ENCODE measurements around the gene NFATC2.

The NFATC2 gene

DNA sequence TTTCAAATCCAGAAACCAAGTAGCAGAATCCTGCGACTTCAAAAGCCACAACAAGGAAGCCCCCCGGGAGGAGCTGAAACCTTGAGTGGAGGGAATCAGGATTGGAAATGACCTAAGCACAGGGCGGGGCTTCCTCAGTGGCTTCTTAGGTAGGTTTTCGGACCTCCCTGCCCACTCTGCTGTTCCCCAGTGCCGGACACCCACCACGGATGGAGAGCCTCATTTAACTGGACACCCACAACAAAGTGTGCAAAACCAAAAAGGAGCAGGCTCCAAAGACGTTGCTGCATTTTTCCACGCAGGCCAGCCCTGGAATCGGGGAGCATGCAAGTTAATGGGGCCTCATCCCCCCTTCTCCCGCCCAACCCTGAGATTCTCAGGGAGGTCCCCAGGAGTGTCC lies 144.4 kb downstream of the NFATC2 start:
- H3K4me3 ChIP-seq (ENCODE audit: low read length in 2 of 2): no peak overlapping the region
- H3K9me3 ChIP-seq (ENCODE audit: control insufficient read depth in 2 of 2, low read length in 2 of 2): no peaks in the 10 kb centered on the region
- no peaks in the 10 kb centered on the region for H3K27me3 ChIP-seq (ENCODE audit: control insufficient read depth in 1 of 2, insufficient read depth in 2 of 2, low read length in 2 of 2)
- no peak overlapping the region for H3K27ac ChIP-seq (ENCODE audit: low read length)
- peaks cover 19% of the 10 kb centered on the region for H3K4me1 ChIP-seq (ENCODE audit: control insufficient read depth, insufficient read depth, low read length)
- H3K9ac ChIP-seq (ENCODE audit: low read length in 2 of 2): no peak overlapping the region
- no peaks in the 10 kb centered on the region for H3K36me3 ChIP-seq (ENCODE audit: control insufficient read depth in 2 of 2, insufficient read depth in 2 of 2, low read length in 2 of 2)

DNA sequence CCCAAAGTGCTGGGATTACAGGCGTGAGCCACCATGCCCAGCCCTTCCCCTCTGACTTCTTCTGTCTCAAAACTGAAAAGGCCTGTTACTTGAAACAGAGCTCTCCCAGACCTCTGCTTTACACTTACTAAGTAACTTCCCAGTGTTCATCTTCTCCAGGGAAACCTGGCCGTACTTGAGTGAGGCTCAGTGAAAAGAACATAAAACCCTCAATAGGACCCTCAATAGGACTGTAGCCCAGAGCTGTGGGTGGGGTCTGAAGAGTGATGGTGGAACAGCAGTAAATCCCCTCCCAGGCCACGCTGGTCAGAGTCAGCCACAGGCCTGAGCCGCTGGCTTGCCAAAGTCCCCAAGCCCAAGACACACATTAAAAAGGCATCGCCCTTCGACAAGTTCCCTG lies 145.4 kb downstream of the NFATC2 start:
- no peak overlapping the region for H3K27ac ChIP-seq (ENCODE audit: low read length)
- no peaks in the 10 kb centered on the region for H3K27me3 ChIP-seq (ENCODE audit: control insufficient read depth in 1 of 2, insufficient read depth in 2 of 2, low read length in 2 of 2)
- H3K9me3 ChIP-seq (ENCODE audit: control insufficient read depth in 2 of 2, low read length in 2 of 2): no peaks in the 10 kb centered on the region
- peaks cover 0 to 2% of the 10 kb centered on the region in 2 donors for H3K36me3 ChIP-seq (ENCODE audit: control insufficient read depth in 2 of 2, insufficient read depth in 2 of 2, low read length in 2 of 2)
- H3K9ac ChIP-seq (ENCODE audit: low read length in 2 of 2): no peak overlapping the region
- peaks cover 21% of the 10 kb centered on the region for H3K4me1 ChIP-seq (ENCODE audit: control insufficient read depth, insufficient read depth, low read length)
- no peak overlapping the region for H3K4me3 ChIP-seq (ENCODE audit: low read length in 2 of 2)

DNA sequence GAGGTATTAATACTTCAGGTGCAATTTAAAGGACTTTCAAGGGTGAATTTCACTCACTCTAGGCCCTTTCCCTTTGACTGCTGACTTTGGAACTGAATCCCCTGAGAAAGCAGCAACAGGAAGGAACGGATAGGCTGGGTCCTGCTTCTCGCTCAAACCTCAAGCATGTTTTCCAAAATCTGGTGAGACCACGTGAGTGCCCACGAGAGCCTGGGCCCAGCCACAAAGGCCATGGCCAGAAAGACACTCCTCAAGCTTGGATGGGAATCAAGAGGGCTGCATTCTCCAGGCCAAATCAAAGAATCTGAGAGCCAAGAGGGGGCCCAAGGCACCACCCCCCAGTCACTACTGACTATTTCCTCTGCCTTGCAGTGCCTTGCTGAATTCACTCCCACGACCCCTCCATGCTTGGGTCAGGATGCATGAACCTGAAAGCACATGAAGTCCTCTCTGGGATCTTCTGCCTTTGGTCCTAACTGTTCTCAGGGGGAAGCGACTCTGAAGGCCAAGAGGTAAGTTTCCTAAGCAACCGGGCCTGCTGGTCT lies 146.1 kb downstream of the NFATC2 start:
- H3K9me3 ChIP-seq (ENCODE audit: control insufficient read depth in 2 of 2, low read length in 2 of 2): no peaks in the 10 kb centered on the region
- no peak overlapping the region for H3K27ac ChIP-seq (ENCODE audit: low read length)
- no peak overlapping the region for H3K4me3 ChIP-seq (ENCODE audit: low read length in 2 of 2)
- H3K36me3 ChIP-seq (ENCODE audit: control insufficient read depth in 2 of 2, insufficient read depth in 2 of 2, low read length in 2 of 2): peaks cover 0 to 2% of the 10 kb centered on the region in 2 donors
- H3K27me3 ChIP-seq (ENCODE audit: control insufficient read depth in 1 of 2, insufficient read depth in 2 of 2, low read length in 2 of 2): no peaks in the 10 kb centered on the region
- peaks cover 21% of the 10 kb centered on the region for H3K4me1 ChIP-seq (ENCODE audit: control insufficient read depth, insufficient read depth, low read length)
- no peak overlapping the region for H3K9ac ChIP-seq (ENCODE audit: low read length in 2 of 2)

DNA sequence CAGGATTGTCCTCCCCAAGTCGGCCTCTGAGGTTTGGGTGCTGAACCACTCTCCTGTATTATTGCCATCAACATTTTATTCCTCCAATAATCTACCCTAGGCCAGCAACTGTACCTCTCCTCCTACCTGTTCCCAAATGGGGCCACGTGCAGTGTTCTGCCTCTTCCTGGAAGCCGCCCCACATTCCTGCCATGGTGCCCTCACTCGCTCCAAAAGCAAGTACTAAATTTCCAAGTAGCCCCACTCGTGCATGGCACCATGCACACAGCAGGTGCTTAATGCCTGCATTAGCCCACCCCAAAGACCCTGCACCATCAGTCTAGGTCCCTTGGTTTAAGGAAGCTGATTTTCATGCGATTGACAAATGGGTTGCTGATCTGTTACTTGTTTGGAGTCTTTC lies 147.8 kb downstream of the NFATC2 start:
- Histone ChIP-seq H3K27ac (ENCODE audit: low read length) (no peak overlapping the region), H3K9me3 (ENCODE audit: control insufficient read depth in 2 of 2, low read length in 2 of 2) (no peaks in the 10 kb centered on the region), H3K9ac (ENCODE audit: low read length in 2 of 2) (no peak overlapping the region), H3K36me3 (ENCODE audit: control insufficient read depth in 2 of 2, insufficient read depth in 2 of 2, low read length in 2 of 2) (peaks cover 0 to 5% of the 10 kb centered on the region in 2 donors), H3K27me3 (ENCODE audit: control insufficient read depth in 1 of 2, insufficient read depth in 2 of 2, low read length in 2 of 2) (no peaks in the 10 kb centered on the region), H3K4me1 (ENCODE audit: control insufficient read depth, insufficient read depth, low read length) (peaks cover 17% of the 10 kb centered on the region), H3K4me3 (ENCODE audit: low read length in 2 of 2) (no peak overlapping the region)

DNA sequence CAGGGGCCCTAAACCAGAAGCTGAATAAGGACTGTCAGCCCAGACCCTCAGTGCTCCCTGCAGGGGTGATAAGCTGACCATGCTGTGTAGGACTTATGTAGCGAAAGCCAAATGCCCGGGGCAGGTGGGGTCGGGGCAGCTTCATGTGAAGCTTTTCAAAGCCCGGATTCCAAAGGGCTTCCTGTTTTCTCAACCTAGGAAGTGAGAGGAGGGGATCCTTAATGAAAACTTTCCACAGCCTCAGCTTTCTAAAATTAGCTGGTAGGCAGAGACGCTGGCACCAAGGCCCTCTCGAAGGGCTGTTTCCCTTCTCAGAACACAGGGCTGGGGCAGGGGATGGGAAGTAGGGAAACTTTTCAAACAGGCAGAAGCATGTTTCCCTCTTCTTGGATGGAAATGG lies 148.9 kb downstream of the NFATC2 start:
- no peak overlapping the region for H3K4me3 ChIP-seq (ENCODE audit: low read length in 2 of 2)
- no peak overlapping the region for H3K9ac ChIP-seq (ENCODE audit: low read length in 2 of 2)
- peaks cover 17% of the 10 kb centered on the region for H3K4me1 ChIP-seq (ENCODE audit: control insufficient read depth, insufficient read depth, low read length)
- H3K27ac ChIP-seq (ENCODE audit: low read length): no peak overlapping the region
- peaks cover 0 to 5% of the 10 kb centered on the region in 2 donors for H3K36me3 ChIP-seq (ENCODE audit: control insufficient read depth in 2 of 2, insufficient read depth in 2 of 2, low read length in 2 of 2)
- no peaks in the 10 kb centered on the region for H3K27me3 ChIP-seq (ENCODE audit: control insufficient read depth in 1 of 2, insufficient read depth in 2 of 2, low read length in 2 of 2)
- no peaks in the 10 kb centered on the region for H3K9me3 ChIP-seq (ENCODE audit: control insufficient read depth in 2 of 2, low read length in 2 of 2)

DNA sequence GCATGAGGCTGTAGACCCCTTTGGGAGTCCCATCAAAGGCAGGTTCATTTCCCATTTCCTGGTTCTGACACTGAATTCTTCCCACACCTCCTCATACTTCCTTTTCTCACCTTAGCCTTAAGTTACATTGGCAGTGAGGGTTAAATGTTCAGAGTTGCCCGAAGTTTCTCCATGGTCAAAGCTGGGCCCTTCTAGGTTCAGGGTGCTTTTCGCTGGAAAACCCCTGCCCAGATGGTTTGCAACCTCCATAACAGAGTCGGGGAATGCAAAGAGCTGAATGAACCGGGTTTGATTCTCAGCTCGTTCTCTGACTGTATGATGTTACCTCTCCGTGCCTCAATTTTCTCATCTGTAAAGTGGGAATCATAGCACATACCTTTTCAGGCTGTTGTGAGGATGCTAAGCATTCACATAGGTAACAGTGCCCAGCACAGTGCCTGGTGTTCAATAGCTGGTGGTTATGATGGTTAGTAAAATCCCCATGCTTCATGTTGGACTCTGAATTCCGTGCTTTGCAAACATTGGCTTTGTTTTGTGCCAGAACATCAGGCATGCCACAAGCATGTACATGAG lies 149.8 kb downstream of the NFATC2 start:
- Histone ChIP-seq H3K9ac (ENCODE audit: low read length in 2 of 2) (no peak overlapping the region), H3K27me3 (ENCODE audit: control insufficient read depth in 1 of 2, insufficient read depth in 2 of 2, low read length in 2 of 2) (no peaks in the 10 kb centered on the region), H3K27ac (ENCODE audit: low read length) (no peak overlapping the region), H3K9me3 (ENCODE audit: control insufficient read depth in 2 of 2, low read length in 2 of 2) (no peaks in the 10 kb centered on the region), H3K4me1 (ENCODE audit: control insufficient read depth, insufficient read depth, low read length) (peaks cover 17% of the 10 kb centered on the region), H3K4me3 (ENCODE audit: low read length in 2 of 2) (no peak overlapping the region), H3K36me3 (ENCODE audit: control insufficient read depth in 2 of 2, insufficient read depth in 2 of 2, low read length in 2 of 2) (peaks cover 0 to 5% of the 10 kb centered on the region in 2 donors)

DNA sequence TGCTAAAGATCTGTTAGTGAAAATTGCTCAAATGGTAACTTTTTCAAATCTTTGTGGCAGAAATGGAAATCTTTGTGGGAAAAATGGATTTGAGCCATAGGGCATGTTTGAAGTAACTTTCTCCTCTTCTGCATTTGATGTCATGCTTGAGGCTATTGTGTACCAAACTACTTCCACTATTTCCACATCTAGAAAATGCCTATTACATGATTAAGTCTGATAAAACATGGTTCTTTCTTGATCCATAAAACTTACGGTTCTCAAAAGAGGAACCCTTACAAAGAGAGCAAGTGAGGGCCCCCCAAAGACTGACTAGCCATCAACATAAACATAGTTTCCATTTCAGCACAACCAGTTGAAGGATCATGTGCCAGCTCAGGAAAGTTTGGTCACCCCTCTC lies 150.6 kb downstream of the NFATC2 start:
- Histone ChIP-seq H3K27ac (ENCODE audit: low read length) (no peak overlapping the region), H3K4me1 (ENCODE audit: control insufficient read depth, insufficient read depth, low read length) (peaks cover 17% of the 10 kb centered on the region)

DNA sequence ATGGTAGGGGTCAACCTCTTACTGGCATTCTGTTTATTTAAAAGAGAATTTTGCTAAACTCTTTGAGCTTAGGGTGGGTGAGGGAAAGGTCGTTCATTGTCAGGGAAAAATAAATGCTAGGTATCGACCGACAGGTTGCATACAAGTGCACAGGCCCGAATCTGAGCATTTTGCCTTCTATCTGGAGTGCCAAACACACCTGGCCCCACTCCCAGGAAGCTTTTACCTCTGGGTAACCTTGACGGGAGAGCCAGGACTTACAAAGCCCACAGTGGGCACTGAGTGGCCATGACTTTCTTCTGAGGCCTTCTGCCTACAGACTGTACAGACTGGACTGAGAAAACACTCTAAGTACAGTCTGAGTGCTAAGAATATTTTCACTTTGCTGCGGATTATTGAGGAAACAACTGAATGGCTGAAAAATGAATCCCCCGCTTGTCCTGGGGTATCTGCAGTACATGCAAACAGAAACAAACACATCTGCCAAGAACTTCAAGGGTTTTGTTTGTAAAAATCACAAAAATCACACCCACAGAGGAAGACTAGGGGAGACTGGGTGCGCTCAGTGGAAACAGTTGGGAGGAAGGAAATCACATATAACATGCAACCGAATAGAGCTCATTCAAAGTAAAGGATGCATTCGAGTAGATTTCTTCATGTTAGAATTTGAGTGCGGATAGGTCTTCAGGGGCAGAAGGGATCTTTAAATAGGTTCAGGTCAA lies 152.8 kb downstream of the NFATC2 start:
- Histone ChIP-seq H3K9me3 (ENCODE audit: control insufficient read depth in 2 of 2, low read length in 2 of 2) (no peaks in the 10 kb centered on the region), H3K9ac (ENCODE audit: low read length in 2 of 2) (no peak overlapping the region), H3K27ac (ENCODE audit: low read length) (no peak overlapping the region), H3K4me1 (ENCODE audit: control insufficient read depth, insufficient read depth, low read length) (peaks cover 15% of the 10 kb centered on the region), H3K4me3 (ENCODE audit: low read length in 2 of 2) (no peak overlapping the region), H3K27me3 (ENCODE audit: control insufficient read depth in 1 of 2, insufficient read depth in 2 of 2, low read length in 2 of 2) (no peaks in the 10 kb centered on the region), H3K36me3 (ENCODE audit: control insufficient read depth in 2 of 2, insufficient read depth in 2 of 2, low read length in 2 of 2) (peaks cover 0 to 5% of the 10 kb centered on the region in 2 donors)

More for the DNA sequence above, 150.6 kb downstream of the NFATC2 start:
- no peaks in the 10 kb centered on the region for H3K27me3 ChIP-seq (ENCODE audit: control insufficient read depth in 1 of 2, insufficient read depth in 2 of 2, low read length in 2 of 2)
- no peaks in the 10 kb centered on the region for H3K9me3 ChIP-seq (ENCODE audit: control insufficient read depth in 2 of 2, low read length in 2 of 2)
- H3K36me3 ChIP-seq (ENCODE audit: control insufficient read depth in 2 of 2, insufficient read depth in 2 of 2, low read length in 2 of 2): peaks cover 0 to 5% of the 10 kb centered on the region in 2 donors
- H3K9ac ChIP-seq (ENCODE audit: low read length in 2 of 2): no peak overlapping the region
- no peak overlapping the region for H3K4me3 ChIP-seq (ENCODE audit: low read length in 2 of 2)

DNA sequence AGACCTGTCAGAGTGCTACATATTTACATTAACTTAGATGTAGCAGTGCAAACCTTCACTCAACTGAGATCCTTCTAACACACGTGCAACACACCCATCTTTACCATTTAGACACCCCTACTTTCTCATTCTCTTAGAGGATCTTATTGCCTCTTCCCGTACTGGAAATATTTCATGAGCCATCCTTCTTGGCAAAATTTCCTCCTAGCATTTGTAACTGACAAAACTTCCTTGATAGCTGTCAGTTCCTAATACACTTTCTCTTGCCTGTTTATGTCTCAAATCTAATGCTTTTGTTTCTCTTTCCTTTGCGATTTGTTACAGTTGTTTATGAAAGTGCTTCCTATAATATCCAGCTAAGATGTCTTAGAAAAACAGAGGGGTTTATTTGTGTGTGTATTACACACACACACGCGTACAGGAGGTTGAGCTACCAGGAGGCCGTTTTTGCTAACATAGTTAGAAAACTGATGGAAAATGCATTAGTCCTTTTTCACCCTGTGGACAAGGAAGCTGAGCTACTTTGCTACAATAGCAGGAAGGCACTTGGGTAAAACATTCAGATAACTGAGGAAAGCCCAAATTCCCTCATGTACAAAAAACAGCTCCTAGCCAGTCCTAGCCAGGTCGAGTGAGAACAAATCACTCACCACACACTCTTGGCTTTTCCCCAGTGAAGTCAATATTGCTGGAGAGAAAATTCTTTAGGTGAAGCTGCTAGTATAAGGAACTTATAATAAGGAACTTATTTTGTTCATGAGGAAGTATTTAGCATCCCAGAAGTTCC lies 153.6 kb downstream of the NFATC2 start:
- Histone ChIP-seq H3K9me3 (ENCODE audit: control insufficient read depth in 2 of 2, low read length in 2 of 2) (no peaks in the 10 kb centered on the region), H3K36me3 (ENCODE audit: control insufficient read depth in 2 of 2, insufficient read depth in 2 of 2, low read length in 2 of 2) (peaks cover 0 to 5% of the 10 kb centered on the region in 2 donors), H3K4me3 (ENCODE audit: low read length in 2 of 2) (no peak overlapping the region), H3K4me1 (ENCODE audit: control insufficient read depth, insufficient read depth, low read length) (peaks cover 7% of the 10 kb centered on the region), H3K27ac (ENCODE audit: low read length) (no peak overlapping the region), H3K9ac (ENCODE audit: low read length in 2 of 2) (no peak overlapping the region), H3K27me3 (ENCODE audit: control insufficient read depth in 1 of 2, insufficient read depth in 2 of 2, low read length in 2 of 2) (no peaks in the 10 kb centered on the region)

DNA sequence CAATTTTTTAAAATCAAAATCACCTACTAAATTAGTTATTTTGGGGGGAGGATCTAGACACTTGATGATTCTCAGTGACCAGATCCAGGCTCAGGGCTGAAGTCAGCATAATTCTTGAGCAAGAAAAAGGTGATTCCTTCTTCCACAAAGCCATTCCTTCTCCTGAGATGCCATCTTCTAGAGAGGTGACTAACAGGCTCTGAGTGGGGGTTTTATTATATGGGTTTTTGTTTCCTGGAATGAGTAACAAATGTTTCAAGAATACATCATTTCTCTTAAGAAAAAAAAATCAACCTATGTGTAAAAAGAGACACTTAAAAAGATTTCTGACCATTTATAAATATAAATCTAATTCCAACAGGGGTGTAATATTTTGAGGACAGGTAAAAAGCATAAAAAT lies 154.3 kb downstream of the NFATC2 start:
- H3K4me1 ChIP-seq (ENCODE audit: control insufficient read depth, insufficient read depth, low read length): peaks cover 7% of the 10 kb centered on the region
- H3K27ac ChIP-seq (ENCODE audit: low read length): no peak overlapping the region
- H3K9me3 ChIP-seq (ENCODE audit: control insufficient read depth in 2 of 2, low read length in 2 of 2): no peaks in the 10 kb centered on the region
- no peak overlapping the region for H3K9ac ChIP-seq (ENCODE audit: low read length in 2 of 2)
- H3K4me3 ChIP-seq (ENCODE audit: low read length in 2 of 2): no peak overlapping the region
- no peaks in the 10 kb centered on the region for H3K27me3 ChIP-seq (ENCODE audit: control insufficient read depth in 1 of 2, insufficient read depth in 2 of 2, low read length in 2 of 2)
- peaks cover 0 to 5% of the 10 kb centered on the region in 2 donors for H3K36me3 ChIP-seq (ENCODE audit: control insufficient read depth in 2 of 2, insufficient read depth in 2 of 2, low read length in 2 of 2)

All from stomach smooth muscle (tissue), 2 donors.